HEK293 (cell line): Measurements from ENCODE around the gene SH3GL1.

Source experiments
- REST ChIP-seq: fragments of 450-650 bp; formaldehyde crosslinking; IDR thresholded peaks from 2 replicates; pipeline ENCODE4 v1.5.1; 2016; ENCODE audit warnings: missing biosample characterization, missing genetic modification characterization
- SETDB1 ChIP-seq: IDR thresholded peaks from one replicate; pipeline ENCODE4 v1.6.1; 2017; ENCODE audit warnings: mild to moderate bottlenecking, low read length, moderate library complexity, mixed read lengths; ENCODE audit not compliant: insufficient read length
- ZBTB11 ChIP-seq: fragments of 450-650 bp; formaldehyde crosslinking; conservative IDR thresholded peaks from 2 replicates; pipeline ENCODE4 v1.5.1; 2016; ENCODE audit warnings: low read depth, missing biosample characterization, missing genetic modification characterization
- ZBTB17 ChIP-seq: fragments of 450-650 bp; formaldehyde crosslinking; IDR thresholded peaks from 2 replicates; pipeline ENCODE4 v1.5.1; 2016; ENCODE audit warnings: missing biosample characterization, missing genetic modification characterization
- ZNF121 ChIP-seq: fragments of 450-650 bp; formaldehyde crosslinking; IDR thresholded peaks from 2 replicates; pipeline ENCODE4 v1.5.1; 2016; ENCODE audit warnings: missing biosample characterization, missing genetic modification characterization
- ZNF146 ChIP-seq: fragments of 450-650 bp; formaldehyde crosslinking; IDR thresholded peaks from 2 replicates; pipeline ENCODE4 v1.5.1; 2016; ENCODE audit warnings: missing biosample characterization, missing genetic modification characterization
- ZNF24 ChIP-seq: fragments of 450-650 bp; formaldehyde crosslinking; IDR thresholded peaks from 2 replicates; pipeline ENCODE4 v1.5.1; 2016; ENCODE audit warnings: missing biosample characterization, missing genetic modification characterization
- ZNF837 ChIP-seq: fragments of 450-650 bp; formaldehyde crosslinking; IDR thresholded peaks from 2 replicates; pipeline ENCODE4 v1.5.1; 2016; ENCODE audit warnings: missing biosample characterization, missing genetic modification characterization
- TF ChIP-seq, protein P1 (sequence below): fragments of 450-650 bp; formaldehyde crosslinking; IDR thresholded peaks from 2 replicates; pipeline ENCODE4 v1.5.1; 2016; ENCODE audit warnings: missing biosample characterization, missing genetic modification characterization
- TF ChIP-seq, protein P2 (sequence below): fragments of 450-650 bp; formaldehyde crosslinking; IDR thresholded peaks from 2 replicates; pipeline ENCODE4 v1.5.1; 2017; ENCODE audit warnings: missing biosample characterization, missing genetic modification characterization

- TF ChIP-seq ZNF24 (tag by site-specific recombination), result no peak
- TF ChIP-seq ZBTB17 (tag by site-specific recombination), result no peak
- TF ChIP-seq ZNF146, result no peak
- TF ChIP-seq, protein P1, sequence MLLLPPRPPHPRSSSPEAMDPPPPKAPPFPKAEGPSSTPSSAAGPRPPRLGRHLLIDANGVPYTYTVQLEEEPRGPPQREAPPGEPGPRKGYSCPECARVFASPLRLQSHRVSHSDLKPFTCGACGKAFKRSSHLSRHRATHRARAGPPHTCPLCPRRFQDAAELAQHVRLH (tag by site-specific recombination), result no peak
- TF ChIP-seq, protein P2, sequence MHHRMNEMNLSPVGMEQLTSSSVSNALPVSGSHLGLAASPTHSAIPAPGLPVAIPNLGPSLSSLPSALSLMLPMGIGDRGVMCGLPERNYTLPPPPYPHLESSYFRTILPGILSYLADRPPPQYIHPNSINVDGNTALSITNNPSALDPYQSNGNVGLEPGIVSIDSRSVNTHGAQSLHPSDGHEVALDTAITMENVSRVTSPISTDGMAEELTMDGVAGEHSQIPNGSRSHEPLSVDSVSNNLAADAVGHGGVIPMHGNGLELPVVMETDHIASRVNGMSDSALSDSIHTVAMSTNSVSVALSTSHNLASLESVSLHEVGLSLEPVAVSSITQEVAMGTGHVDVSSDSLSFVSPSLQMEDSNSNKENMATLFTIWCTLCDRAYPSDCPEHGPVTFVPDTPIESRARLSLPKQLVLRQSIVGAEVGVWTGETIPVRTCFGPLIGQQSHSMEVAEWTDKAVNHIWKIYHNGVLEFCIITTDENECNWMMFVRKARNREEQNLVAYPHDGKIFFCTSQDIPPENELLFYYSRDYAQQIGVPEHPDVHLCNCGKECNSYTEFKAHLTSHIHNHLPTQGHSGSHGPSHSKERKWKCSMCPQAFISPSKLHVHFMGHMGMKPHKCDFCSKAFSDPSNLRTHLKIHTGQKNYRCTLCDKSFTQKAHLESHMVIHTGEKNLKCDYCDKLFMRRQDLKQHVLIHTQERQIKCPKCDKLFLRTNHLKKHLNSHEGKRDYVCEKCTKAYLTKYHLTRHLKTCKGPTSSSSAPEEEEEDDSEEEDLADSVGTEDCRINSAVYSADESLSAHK (tag by site-specific recombination), result no peak
- no peak for TF ChIP-seq ZNF121 (tag by site-specific recombination)
- no peak for TF ChIP-seq ZNF837 (tag by site-specific recombination)
- no peak for TF ChIP-seq ZBTB11
- TF ChIP-seq SETDB1, result no peak
- TF ChIP-seq REST (tag by site-specific recombination), result no peak
These were observed 3.2 kb downstream of the SH3GL1 start for GRCh38 chr19:4396949-4397783.
